AG20443 (cell line): Measurements from ENCODE around the gene SORBS2.

Experiments
- DNase-seq: peaks from one replicate; pipeline ENCODE4 v3.0.0; 2012; ENCODE audit warnings: low spot score, mixed read lengths

The SORBS2 gene

DNA sequence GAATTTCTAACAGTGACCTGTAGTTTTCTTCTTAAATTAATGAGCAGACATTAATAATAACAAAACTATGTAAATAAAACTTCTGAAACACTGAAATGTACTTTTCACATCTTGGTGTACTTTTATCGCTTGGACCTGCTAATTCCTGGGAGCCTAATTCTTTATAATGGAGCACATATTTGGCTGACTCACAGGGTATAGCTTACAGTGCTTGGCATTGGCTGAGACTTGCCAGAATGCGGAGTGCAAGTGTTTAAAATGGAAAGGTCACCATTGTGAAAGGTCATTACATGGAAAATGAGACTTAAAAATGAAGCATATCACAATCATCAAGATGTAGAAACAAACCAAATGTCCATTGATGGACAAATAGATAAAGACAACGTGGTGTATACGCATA lies 139.4 kb downstream of the SORBS2 start:
- no peak for DNase-seq

DNA sequence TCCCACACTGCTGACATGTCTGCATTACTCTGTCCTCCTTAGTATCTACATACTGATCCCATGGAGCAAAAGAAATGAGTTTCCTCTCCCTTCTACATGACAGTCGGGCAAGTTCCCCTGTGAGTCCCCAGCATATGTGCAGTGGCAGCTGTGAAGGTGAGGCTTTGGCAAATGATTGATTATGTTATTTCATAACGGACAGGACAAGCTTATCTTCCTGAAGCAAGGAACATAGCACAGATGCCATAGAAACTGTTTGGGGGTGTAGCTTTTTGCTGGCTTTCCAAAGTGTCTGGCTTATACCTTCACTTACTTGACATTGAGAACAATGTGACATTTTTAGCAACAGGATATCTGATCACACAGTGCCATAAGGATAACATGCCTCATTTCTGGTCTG lies 139.8 kb downstream of the SORBS2 start:
- no peak for DNase-seq

DNA sequence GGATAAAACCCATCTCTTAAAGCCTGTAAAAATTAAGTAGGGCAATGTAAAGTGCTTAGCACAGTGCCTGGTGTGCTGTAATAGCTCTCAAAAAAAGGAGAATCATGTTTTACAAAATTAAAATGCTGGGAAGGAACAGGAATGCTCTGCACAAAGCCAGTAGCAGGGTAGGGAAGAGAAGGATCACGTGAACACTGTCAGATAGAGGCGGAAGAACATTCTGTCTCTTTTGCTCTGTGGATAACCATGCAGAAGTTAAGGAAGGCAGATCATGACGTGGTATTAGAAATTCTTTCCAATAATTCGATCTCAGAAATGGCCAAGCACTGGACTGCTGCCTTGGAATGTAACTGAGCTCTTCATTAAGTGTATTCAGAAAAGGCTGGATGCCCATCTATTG lies 140.5 kb downstream of the SORBS2 start:
- DNase-seq = no peak

DNA sequence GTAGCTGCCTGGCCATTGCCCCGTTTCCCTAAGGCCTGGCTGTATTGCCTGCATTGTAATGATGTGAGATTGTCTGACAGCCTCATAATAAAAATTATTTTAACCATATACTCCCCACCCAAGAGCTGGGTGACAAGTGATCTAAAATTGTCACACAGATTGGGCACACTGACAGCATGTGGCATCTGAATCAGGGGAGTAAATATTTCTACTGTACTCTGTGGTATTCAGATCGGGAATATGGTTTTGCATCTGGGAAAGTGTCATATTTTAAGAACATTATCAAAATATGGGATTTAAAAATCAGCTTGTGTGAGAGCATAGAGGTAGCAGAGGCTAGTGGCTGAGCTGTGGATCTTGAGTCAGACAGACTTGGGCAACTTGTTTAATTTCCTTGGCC lies 140.9 kb downstream of the SORBS2 start:
- DNase-seq = no peak

DNA sequence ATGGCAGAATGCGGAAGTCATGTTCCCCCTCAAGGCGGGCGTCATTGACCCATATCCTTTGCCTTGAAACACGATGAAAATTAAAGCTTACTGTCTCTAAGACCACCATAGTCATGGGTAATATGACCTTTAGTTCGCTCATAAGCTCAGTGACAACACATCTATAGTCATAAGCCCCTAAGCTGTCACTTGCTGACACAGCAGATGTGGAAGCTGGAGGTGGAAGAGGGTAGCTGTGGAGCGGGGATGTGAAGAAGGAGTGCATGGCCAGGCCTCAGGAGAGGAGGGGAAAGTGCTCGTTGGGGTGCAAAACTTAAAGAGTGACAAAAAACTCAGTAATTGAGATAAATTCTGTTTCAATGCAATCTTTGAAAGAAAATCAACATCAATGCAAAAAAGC lies 142.7 kb downstream of the SORBS2 start:
- no peak for DNase-seq

DNA sequence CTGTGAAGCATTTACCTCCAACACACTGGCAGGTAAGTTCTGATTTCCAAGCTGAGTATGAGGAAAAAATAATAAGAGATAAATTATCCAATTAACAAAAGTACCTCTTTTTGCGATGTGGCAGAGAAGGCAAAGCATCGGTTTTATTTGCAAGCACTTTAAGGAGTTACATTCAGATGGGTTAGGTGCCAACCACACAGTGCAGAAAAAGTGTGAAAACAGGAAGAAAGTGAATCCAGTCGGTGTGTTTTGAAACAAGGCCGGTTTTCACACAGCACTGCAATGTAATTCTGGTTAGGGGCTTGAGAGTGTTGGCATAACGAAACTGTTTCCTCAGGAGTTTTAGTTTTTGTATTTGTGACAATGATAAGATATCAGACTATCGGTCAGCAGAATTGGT lies 145.8 kb downstream of the SORBS2 start:
- no peak for DNase-seq

DNA sequence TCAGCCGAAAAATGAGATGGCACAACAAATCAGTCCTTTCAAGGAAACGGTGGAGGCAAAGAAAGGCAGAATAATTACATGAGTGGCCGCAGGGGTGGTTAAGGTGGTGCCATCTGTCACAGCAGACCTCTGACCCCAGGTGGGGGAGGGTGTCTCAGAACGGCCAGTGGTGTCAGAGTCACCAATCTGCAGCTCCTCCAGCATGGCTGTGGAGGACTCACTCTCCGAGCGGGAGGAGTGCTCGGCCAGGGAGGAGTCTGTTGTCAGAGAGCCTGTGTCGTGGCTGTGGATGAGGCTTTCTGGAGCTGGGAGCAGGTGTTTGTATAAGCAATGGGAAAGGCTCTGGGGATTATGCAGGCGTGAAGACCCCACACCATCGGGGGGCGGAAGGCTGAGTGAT lies 146.3 kb downstream of the SORBS2 start:
- DNase-seq = no peak

DNA sequence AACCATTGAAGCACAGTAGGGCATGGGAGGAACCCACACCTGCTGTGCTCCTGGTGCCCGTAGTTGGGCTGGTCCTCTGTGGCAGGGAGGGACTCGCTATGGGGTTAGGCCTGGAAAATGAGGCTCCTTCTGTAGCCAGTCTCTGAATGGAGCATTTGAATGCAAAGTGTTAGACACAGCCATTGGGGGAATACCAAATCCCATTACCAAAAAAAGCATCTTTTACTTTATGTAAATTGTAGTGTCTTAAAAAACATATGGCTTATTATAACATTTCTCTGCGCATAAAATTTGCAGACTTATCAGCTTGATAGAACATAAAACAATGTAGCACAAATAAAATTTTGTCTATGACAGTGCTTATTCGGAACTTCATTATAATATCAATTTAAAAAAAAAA lies 147.5 kb downstream of the SORBS2 start:
- DNase-seq = no peak

DNA sequence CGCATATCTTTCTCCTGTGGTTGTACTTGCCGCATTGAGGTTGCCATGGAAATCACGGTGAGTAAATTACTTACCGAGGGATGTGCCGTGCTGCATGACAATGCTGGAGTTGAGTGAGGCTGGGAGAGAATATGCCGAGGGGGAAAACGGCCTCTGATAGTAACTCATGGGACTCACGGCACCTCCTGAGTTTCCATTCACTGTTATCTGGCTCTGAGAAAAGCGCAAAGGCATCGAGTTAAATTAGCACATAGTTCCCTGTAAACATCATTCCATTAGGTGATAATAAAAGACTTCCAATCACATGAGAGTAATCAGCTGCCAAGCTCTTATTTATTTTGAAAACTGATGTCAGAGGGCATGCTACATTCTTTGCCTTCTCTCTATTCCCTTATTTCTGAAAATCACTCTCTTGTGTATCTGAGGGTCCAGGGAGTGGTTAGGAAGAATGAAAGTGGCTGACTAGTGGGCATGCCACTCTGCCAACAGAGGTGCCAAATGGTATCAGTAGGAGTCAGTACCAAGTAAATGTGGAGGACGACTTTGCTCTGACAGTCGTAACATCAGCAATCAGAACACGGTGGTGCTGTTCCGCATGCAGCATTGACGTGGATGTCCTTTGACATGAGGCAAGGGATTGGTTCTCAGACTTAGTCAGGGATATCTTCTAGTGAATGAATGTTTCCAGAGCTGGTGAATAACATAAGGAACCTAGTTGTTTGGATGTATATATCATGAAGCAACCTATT lies 149.8 kb downstream of the SORBS2 start:
- DNase-seq = no peak

DNA sequence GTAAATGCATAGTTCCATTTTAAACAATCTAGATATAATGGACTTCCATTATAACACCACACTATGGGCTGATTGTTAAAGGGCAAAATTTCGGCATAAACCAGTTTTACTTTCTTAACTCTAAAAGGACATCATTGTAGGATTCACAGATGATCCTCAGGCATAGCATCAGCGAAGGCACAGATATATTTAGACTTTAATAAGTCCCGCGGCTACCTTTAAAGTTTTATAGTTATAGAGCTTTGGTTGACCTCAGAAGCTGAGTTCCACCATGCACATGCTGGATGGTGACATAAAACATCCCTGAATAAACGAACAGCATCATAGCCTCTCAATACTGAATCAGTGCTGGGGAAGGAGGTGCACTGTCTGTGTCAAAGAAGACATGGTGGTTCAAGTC lies 151.7 kb downstream of the SORBS2 start:
- DNase-seq = no peak

DNA sequence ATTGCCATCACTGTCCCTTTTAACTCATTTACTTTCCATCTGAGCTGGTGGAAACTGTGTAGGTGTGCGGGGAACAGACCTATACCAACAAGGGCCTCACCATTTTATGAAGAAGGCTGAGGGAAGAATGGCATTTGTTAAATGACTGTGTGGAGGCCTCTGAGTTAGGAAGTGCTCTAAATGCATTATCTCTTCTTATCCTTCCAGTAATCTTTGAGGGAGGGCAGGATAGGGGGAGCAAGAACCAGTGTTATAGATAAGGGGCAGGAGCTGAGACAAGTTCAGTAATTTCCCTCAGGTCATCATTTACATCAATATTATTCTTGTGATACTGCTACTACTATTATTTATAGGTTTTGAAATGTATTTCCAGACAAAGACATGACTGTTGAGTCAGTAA lies 154.3 kb downstream of the SORBS2 start:
- DNase-seq = no peak

DNA sequence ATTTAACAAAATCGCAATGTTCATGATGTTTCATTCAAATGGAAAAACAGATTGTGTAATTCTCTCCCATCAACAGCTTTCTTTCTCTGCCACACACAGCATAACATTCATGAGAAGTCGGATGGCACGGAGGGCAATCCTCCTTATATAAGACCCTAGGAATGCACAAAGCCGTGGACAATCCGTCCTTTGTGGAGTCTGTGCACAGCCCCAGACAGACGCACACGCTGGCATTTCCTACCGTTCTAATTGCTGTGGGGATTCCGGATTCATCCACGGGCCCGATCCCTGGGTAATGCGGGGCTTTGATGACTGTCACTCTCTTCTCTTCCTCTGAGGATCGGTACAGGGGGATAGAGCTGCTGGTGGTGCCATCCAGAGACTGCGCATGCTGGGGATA lies 154.8 kb downstream of the SORBS2 start:
- DNase-seq = no peak

DNA sequence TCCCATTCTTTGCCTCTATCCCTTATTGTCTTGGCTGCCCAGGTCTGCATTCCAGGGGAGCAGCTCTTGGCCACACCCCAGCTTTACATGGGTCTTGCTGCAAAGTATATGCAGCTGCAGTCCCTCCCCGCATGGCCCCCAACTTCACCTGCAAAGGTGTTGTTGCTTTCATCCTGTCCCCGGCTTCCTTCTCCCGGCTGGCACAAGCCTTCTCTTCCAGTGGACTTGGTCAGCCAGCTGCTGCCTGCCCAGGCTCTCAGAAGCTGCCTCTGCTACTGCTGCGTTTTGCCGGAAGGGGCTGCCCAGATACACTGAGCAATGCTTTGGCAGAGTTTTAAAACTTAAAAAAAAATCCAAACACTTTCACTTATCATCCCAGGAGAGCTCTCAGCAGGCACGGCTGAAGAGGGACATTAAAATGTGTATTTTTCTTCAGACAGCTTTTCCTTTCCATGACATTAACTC lies 155.5 kb downstream of the SORBS2 start:
- DNase-seq = peak; percentile 74

DNA sequence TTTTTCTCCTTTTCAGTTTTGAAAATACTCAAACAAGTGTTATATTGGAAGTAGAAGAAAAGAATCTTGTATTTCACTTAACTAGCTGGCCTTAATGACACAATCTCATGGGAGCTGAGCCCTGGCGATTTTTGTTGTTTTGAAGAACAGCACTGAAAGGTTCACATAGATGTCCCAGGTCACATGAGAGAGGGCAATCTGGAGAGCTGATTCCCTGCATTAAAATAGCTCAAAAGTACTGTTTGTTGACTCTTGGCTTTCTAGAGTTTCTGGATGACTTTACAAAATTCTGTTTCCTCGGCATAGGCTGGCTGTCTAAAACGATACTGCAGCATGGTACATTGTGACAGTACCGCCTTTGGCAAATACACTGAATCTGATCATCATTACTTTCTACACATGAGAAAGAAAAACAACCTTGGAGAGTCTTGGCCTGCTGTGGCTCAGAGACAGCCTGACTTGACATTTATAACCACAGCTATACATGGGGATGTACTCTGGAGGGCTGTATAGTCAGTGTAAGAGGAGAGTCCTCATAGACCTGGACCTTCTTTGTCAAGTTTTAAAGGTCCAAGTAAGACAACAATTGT lies 156.9 kb downstream of the SORBS2 start:
- DNase-seq = no peak

DNA sequence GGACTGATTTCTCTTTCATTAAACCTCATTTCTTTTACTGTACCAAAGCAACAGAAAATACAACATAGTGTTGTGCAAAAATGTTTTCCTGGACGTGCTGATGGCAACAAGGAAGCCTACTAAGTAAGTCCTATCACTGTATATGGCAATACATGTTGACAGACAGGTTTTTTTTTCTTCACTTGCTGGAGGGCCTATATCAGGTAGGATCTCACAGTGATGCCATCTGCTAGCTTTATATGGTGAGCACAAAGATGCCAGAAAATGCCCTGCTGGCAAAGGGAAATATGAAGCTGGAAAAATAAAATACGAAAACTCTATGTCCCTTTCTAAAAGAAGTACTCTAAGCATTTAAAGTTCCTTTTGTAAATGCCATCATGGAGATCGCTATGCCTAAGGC lies 157.7 kb downstream of the SORBS2 start:
- no peak for DNase-seq

DNA sequence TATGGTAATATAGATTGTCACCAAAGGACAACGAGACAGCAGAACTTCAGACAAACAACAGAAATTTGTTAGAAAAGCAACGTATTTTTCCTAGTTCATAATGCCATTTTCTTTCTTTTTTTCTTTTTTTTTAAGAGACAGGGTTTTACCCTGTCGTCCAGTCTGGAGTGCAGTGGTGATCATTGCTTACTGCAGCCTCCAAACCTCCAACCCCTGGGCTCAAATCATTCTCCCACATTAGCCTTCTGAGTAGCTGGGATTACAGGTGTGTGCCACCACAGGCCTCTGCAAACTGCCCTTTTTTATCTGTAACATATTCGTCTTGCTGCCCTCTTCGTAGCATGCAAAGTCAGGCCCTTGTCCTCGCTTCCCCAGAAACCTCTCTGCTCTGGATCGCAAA lies 160.1 kb downstream of the SORBS2 start:
- no peak for DNase-seq

DNA sequence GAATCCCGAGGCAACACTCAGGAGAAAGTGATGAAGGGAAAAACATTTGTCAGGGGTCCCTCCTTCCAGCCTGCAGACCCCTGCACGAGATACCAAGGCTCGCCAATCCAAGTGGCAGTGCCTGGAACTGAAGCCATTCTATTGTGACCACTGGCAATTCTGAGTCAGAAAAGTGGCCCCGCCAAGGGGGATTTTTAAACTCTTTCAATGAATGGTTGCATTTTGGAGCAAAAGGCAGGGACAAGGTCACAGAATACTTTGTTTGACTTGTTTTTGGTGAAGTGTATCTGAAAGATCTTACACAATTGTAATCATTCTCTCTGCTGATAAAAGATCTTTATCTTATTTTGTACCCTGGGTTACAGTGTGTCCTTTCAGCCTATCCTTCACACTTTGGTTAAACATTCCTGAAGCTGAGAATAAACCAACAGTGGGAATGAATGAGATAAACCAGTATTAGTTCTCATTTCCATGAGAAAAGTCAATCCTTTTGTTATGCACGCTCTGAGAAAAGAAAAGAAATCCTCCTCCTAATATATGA lies 160.8 kb downstream of the SORBS2 start:
- no peak for DNase-seq

DNA sequence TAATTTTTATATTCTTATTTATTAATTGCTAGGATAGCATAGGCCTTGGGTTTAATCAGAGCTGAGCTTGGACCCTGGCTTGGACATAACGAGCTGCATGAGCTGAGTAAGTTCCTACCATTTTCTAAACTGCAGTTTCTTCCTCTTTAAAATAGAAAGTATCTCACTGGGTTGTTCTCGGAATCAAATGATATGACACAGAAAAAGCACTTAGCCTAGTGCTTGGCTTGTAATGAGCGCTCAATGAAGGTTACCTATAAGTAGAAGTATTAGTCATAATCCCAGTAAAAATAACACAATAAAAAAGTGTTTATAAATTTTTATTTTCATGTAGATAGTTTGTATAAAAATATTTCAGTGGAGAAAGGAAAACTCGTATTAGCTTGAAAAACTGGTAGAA lies 163.4 kb downstream of the SORBS2 start:
- DNase-seq = no peak

DNA sequence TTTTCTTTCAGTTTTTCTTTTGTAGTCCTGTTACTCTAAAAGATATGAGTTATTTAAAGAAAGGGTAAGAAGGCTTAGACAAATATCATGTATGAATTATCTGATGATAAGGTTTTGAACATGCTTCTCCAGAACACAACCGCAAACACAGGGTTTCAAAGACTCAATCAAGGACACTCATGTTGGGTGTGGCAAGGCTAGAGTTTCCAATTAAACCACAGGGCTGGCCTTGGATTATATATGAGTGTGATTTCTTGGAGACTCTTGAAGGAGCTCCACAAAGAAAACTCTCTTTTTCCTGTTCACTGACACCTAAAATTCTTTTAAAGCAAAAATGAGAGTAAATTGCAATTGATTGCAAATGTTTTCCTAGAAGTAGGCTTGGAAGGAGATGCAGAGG lies 166.6 kb downstream of the SORBS2 start:
- no peak for DNase-seq

DNA sequence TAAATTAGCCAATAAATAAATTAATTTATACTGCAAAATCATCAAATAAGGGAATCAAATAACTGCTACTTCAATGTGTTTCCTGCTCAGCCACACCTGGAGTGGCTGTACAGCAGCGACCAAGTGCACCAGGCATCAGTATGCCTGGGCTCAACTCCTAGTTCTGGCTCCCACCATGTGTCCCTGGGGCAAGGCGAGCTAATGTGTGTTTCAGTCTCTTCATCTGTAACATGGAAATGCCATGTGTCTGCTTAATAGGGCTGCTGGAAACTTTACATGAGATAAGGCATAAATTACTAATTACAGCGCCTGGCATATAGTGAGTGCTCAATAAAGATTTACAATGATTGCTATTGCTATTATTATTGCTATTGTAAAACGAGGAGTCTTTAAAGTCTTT lies 167.6 kb downstream of the SORBS2 start:
- no peak for DNase-seq

DNA sequence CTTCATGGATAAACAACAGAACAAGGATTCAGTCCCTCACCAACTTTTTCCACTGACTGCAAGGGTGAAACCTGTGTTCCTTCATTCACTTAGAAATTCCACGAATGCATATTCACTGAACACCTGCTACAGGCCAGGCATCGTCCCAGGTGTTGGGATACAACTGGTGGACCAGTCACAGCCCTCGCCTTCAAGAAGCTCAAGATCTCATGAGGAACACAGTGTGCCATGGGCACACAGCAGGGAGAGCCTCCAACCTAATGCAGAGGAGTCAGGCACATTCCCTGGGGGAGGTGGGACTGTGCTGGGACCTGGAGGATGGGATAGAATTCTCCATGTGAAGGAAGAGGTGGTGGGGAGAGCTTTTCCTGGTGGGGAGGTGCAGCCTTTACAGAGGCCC lies 169.1 kb downstream of the SORBS2 start:
- no peak for DNase-seq

DNA sequence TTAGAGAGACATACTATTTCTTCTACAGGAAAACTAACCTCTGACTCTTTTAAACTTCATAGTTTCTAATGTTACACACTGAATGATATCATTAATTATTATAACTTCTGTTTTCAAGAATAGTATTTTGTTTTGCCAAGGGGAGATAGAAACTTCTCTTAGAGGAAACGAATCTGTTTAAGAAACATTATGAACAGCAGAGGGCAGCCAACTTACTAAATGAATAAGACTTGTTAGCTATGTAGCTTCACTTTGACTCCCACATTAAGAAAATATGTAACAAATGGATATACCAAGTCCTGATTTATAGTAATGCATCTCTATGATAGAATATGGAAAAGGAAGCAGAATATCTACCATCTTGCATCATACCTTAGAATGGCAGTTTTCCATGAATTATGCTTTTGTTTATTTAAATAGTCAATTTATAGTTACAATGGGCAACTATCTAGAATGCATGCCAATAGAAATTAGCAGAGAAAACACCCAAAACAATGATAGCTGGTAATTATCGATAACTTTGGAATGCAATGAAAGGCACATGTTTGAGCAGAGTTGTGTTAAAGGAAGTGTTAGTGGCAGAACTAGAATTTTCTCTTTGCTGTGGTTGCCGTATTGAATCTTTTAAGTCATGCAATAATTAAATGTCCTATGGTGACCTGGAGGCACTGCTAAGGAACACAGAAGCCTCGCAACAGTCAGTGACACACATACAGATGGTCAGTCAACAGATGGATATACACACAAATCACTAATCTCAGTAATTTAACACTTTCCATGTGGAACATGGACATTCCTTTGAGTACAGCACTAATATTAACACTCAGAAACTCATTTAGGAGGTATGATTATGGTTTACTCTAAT lies 171.0 kb downstream of the SORBS2 start:
- DNase-seq = peak; percentile 42
